HG02678 (cell line): ENCODE data around the gene SLC22A25.
"Not testable (repeated sequence)": the region's sequence is repeated elsewhere in the genome, so short reads cannot be mapped to it uniquely, and the experiment has no call there.

Experiments used
- ATAC-seq: cut with Tn5 transposase; IDR thresholded peaks from one replicate; pipeline ENCODE4 v1.9.1; 2021; ENCODE audit warnings: mild to moderate bottlenecking, moderate library complexity; ENCODE audit not compliant: unreplicated experiment

SLC22A25 gene

DNA sequence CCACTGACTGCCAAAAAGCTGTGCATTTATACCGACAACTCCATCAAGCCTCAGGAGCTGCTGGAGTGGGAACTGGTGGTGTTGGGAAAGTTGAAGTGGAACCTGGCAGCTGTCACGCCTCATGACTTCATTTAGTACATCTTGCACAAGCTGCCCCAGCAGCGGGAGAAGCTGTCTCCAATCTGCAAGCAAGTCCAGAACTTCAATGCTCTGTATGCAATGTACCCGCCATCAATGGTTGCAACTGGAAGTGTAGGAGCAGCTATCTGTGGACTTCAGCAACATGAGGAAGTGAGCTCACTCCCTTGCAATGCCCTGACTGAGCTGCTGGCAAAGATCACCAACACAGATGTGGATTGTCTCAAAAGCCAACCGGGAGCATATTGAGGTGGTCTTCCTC lies at the start of gene SLC22A25:
Gene SLC22A25, minus strand, starts transcription at position 67 of the 400 bp plus-strand sequence. CDS start 13,947 bp downstream, outside the sequence.
- no peak for ATAC-seq

DNA sequence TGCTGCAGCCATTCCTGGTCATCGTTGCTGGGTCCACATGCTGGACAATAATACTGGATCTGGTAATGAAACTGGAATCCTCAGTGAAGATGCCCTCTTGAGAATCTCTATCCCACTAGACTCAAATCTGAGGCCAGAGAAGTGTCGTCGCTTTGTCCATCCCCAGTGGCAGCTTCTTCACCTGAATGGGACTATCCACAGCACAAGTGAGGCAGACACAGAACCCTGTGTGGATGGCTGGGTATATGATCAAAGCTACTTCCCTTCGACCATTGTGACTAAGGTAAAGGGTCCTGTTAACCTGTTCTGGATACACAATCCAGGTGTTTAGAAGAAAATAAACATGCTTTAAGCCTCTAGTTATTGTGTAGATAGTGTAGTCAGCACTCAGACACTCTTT lies 46.9 kb upstream of the SLC22A25 start:
- no peak for ATAC-seq

DNA sequence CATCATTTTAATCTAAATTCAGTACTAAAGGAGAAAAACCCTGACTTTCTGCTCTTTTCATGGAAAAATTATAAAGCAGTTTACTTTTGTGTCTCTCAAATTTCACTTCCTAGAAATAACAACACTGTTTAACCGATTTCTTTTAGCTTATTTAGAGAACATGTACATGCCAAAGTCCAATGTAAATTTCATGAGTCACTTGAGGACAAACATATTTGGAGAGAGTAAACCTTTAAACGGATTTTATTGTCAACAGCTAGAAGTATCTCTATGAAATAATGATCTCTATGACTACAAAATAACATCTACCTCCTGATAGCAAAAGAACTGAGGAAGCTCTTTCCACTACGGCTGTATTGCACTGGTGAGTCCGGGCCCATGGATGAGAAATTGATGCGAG lies 46.3 kb upstream of the SLC22A25 start:
- ATAC-seq: no peak

DNA sequence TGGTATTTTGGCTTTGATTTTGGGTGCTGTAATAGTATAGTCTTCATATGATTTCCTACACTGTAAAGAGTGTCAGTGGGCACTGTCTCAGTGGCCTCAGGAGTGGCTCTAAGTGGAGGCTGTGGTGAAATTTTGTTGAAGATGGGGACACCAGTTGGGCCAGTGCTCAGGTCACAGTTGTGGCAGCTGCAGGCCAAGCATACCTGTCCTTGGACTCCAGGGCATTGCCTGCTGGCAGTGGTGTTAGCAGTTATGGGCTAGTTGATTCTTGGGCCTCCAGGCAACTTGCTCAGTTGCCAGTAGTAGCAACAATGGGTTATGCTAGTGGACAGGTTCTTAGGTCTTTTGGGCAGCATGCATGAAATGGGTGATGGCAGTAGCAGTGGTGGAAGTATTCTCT lies 39.2 kb upstream of the SLC22A25 start:
- no peak for ATAC-seq

DNA sequence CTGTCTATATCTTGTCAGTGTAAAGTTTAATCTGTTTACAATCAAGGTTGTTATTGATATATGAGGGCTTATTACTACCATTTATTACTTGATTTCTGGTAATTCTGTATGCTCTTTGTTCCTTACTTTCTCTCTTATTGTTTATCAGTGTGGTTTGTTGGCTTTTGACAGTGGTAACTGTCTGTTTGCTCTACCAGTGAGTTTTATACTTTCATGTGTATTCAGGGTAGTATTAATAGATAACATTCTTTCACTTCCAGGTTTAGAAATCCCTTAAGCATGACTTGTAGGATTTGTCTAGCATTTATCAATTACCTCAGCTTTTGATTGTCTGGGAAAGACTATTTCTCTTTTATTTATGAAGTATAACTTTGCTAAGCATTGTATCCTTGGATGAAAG lies 37.5 kb upstream of the SLC22A25 start:
- ATAC-seq: no peak

DNA sequence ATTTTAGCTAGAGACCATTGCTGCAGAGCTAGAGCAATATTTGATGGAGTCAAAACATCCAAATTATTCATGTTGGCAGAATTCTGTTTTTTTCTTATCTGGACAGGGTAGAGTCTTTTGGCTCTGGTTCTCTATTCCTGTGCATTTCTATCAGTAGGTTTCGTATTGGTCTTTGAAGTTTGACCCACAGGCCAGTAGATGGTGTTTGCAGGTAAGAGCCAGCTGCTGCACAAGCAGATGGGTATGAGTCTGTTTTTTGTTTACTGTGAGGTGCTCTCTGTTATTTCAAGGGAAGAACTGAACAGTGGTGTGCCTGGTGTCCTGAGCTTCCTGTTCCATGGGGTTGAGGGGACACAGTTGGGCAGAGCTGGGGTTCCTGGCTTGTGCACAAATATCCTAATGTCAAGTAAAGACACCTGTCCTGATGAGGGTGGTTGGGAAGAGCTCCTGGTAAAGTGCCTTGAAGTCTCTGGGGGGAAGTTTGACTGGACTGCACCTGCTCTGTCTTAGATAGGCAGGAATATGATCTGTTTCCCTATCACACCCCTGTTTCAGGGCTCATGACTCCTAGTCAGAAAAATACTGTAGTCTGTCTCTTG lies 34.0 kb upstream of the SLC22A25 start:
- no peak for ATAC-seq

DNA sequence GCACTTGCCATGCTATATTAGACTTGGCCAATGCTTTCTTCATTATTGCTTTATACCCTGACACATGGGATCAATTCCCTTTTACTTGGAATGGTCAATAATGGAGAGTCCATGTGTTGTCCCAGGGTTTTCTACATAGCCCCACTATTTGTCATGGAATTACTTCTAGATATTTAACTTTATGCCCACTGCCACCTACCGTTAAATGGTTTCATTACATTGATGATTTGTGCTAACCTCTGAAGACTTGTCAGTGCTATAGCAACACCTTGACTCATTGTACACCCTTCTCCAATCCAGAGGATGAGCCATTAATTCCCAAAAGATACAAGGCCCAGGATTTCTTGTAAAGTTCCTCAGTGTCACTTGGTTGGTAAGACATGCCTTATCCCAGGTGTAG lies 31.4 kb upstream of the SLC22A25 start:
- ATAC-seq: no peak

DNA sequence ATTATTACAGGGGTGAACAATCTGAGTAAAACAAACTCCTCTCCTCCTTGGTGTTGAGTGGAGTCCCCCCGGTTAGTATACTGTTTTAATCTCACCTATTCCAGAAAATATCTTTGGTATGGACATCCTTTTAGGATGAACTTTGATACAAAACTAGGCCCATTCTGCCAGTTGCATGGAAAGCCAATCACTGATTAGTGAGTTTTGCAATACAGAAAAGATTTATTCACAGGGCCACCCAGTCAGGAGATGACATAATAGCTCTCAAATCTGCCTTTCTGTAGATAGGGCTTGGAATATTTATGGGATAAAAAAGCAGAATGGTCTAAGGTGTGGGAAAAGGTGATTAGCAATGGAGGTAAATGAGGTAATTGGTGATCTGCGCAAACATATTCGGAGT lies 30.3 kb upstream of the SLC22A25 start:
- ATAC-seq: no peak

DNA sequence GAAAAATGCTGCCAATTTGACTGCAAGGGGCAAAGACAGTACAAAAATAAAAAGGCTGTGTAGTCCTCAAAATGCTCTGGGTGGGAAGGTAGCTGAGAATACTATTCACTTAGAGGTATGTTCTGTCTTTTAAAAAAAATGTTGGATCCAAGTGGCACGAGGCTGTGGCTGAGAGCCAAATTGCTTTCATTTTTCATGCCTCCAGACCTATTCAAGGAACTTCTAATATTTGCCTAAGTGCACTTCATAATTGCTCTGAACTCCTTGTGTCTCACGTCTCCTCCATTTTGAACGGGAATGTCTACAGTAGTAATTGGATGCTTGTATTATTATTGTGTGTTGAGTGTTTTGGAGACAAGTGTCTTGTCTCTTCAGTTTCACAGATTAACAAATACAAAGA lies 19.1 kb upstream of the SLC22A25 start:
- ATAC-seq: no peak

DNA sequence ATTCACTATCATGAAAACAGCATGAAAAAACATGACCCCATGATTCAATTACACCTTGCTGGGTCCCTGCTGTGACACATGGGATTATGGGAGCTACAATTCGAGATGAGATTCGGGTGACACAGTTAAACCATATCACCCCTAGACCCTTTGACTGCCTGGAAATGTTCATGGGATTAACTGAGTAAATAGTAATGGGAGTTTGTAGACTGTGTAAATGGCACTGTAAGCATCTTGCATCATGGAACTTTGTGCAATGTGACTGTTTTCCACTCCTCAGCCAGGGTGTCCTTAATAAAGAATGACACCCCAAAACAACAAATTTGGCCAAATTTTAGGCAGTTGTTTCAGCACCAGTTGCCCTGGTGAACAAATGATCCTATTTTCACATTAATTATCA lies 7.9 kb upstream of the SLC22A25 start:
- ATAC-seq: no peak

DNA sequence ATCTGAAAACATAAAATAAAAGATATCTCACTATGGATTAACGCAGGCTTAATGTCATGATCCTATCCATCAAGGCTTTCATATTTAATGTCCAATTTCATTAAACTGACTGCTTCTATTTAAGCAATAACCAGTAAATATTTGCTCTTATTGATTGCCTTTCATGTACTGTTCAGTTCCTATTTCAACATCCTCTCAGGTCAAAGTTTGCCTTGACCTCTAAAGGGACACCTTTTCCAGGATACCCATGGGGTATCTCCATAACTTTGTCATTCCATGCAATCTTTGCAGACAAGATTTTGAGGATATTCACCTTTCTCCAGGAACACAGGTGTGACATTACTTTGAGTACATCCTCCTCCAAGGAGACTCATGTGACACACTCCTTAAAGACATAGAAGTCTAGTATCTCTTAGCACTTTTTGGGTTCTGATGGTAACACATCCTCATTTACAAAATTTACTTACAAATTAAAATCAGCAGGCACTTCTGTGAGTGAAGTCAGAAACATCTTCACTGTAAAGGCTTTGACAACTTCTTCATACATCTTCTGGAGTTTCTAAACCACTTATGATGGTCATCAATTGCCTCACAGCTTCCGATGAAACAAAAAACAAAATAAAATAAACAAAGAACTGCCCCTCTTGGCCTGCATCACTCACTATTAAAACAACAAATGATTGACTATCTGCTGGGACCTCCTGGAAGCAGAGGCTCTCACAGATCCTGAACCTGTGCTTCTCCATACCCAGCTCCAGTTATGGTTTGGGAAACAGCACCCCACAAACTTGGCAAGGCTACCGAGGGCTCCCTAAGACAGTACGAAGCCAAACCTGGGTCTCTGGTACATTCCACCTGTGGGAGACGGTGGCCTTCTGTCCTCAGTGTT lies 7.0 kb upstream of the SLC22A25 start:
- ATAC-seq: no peak

DNA sequence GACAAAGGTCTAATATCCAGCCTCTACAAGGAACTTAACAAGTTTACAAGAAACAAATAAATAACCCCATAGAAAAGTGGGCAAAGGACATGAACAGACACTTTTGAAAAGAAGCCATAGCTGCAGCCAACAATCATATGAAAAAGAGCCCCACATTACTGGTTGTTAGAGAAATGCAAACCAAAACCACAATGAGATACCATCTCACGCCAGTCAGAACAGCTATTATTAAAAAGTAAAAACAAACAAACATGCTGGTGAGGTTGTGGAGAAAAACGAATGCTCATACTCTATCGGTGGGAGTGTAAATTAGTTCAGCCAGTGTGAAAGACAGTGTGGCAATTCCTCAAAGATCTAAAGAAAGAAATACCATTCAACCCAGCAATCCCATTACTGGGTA lies 5.6 kb upstream of the SLC22A25 start:
- no peak for ATAC-seq

DNA sequence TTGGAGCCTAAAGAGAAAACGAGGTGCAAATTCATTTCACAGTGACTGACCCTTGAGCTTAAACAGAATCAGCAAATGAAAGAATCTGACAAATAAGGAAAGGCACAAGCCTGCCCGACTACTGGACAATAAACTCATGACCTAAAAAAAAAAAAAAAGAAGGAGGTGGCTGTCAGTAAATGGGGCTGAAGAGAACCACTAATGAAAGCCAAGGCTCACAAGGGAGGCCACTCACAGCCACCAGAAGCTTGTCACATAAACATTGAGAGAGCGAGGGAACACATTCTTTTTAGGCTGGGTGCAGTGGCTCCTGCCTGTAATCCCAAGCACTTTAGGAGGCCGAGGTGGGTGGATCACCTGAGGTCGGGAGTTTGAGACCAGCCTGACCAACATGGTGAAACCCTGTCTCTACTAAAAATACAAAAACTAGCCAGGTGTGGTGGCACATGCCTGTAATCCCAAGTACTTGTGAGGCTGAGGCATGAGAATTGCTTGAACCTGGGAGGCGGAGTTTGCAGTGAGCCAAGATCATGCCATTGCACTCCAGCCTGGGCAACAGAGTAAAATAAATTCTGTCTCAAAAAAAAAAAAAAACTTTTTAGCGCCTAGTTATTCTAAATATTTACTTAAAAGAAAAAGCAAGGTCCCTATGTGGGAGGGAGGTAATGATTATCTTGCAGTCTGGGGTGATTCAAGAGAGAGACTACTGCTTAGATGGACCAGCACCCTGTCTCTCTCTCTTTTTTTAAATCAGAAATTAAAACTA lies 4.0 kb upstream of the SLC22A25 start:
- not testable (repeated sequence) for ATAC-seq

DNA sequence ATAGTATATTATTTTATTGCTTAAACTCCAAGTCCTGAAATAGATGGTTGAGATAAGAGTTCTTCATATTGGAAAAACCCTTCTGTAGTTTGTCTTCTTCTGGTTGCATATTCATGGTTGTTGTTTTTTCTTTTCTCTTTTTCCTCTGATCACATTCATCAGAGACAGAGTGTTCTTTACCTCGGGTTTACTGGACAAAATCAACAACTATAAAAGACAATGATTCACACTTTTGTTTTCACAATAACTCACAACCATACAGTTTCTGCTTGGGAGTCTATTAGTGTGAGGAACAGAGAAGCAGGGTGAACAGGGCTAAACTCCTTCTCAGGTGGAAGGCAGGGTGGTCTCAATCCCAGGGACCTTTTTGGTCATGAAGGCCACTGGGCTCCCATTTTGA lies 2.6 kb upstream of the SLC22A25 start:
- no peak for ATAC-seq

DNA sequence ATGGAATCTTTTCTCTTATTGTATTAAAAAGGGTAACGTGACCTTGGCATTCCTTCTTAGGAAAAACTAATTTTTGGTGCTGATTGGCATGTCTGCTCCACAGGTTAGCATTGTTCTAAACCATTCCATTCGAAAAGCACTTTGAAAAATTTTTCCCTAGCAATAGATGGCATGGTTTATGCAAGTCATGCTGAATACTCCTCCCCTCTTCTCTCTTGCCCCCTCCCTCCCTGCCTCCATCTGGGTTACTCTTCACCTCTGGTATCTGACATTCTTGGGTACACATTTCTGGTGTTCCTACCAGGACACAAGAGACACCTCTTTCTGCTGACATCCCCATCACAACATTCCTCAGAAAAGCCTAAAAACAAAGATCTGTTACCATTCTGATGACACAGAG lies 1.5 kb upstream of the SLC22A25 start:
- ATAC-seq: no peak

DNA sequence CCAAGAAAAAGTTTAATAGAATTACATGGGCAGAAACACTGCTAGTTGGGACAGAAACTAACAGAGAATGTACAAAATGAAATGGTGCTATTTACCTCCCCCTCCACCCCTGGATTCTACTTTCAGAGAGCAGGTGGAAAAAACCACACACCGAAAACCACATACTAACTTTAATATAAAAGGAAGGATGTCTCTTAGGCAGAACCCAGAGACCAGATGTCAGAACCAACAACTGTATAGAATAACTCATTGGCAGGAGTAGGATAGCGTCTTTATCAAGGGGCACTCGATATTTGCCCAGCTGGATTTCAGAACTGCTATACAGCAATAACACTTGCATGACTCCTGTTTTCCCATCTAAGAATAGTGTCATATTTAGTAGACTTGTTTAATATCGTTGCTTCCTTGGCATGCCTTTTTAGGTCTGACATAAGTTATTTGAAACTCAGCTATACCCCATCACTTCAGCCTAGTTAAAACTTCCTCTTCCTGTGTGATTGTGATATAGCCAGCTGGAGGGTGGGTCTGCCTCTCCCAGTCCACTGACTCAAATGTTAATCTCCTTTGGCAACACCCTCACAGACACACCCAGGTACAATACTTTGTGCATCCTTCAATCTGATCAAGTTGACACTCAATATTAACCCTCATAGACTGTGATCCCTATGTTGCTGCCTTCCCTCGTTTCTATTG lies 1.2 kb downstream of the SLC22A25 start:
- ATAC-seq: no peak

DNA sequence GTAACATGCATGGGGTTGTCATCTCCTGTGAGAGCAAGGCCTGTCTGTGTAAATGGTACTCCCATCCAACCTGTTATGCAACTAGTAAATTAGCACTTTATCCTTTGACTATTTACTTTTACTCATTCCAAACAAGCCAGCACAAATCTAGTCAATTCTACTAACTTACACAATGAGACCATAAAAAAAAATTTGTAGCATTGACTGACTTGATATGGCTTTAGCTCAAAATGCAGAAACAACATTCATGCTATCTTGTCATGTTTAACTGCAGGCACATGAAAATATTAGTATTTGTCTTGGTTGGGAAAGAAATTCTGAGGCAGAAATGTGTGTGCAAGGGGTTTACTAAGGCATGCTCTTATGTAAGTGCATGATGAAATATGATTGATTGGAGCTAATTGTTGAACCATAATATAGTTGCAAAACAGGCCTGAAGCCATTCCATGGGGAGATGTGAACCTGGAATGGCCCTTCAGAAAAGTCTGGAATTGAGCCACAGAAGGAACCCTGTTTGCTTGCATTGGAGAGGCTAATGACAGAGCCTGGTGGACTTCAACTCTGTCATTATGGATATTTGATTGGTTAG lies 2.5 kb downstream of the SLC22A25 start:
- ATAC-seq: no peak

DNA sequence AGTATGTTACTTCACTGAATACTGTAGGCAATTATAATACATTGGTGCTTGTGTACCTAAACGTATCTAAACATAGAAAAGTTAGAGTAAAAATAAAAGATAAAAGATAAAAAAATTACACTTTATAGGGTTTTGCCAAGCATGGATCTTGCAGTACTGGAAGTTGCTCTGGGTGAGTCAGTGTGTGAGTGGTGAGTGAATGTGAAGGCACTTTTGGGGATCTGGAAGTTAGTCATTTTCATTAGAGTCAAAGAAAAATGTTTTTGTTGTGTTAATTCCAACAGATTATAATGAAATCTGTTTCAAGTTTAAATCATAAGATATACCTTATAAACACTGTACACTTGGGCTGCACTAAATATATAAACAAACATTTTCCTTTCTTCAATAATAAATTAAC lies 3.3 kb downstream of the SLC22A25 start:
- ATAC-seq: no peak

DNA sequence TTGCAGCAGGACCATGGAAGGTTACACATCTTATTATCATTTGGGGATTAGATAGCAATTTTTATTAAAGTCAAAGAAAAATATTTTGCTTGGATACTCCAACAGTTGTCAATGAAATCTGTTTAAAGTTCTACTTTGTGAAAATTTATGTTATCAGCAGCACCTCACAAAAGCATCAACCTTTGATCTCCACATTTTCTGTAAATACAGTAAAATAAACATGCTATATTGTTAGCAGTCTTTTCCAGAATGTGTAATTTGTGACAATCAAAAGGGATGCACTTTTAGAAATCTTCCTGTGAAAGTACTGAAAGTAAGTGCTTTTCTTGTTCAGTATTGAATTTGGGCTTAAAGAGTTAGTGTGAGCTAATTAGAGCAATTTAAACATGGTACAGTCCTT lies 4.1 kb downstream of the SLC22A25 start:
- no peak for ATAC-seq

DNA sequence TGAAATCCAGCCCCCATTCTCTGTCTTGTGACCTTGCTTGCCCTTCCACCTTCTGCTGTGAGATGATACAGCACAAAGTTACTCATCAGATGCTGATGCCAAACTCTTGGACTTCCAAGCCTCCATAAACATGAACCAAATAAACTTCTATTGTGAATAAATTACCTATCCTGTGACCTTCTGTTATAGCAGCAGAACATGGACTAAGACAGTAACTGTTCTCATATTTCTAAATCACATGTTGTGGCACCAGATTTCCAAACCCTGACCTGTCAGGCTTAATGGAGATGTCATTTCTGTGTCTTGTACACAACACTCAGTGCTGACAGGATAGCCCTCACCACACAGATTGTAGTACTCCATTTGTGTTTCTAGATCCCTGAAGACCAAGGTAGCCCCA lies 6.0 kb downstream of the SLC22A25 start:
- ATAC-seq: no peak
